ENCODE measurements around the gene KLHL1.

Gene KLHL1

DNA sequence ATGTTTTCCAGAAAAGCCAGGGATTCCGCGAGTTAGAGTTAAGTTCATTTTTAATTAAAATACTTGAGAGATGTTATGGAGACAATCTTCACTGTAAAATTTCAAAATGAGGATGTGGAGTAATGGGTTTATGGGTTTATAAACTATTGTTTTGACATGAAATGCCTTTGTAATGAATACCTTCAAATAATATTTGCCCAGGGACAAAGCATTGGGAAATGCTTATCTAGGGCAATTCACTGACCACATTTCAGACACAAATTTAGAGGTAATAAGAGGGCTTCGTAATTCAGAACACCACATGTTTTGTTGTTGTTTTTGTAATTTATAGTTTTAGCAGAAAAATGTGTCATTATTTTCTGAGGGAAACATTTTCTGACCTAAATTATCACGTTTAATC is 241.7 kb downstream of the KLHL1 start:
- no peak for DNase-seq (ENCODE audit: low read depth)

DNA sequence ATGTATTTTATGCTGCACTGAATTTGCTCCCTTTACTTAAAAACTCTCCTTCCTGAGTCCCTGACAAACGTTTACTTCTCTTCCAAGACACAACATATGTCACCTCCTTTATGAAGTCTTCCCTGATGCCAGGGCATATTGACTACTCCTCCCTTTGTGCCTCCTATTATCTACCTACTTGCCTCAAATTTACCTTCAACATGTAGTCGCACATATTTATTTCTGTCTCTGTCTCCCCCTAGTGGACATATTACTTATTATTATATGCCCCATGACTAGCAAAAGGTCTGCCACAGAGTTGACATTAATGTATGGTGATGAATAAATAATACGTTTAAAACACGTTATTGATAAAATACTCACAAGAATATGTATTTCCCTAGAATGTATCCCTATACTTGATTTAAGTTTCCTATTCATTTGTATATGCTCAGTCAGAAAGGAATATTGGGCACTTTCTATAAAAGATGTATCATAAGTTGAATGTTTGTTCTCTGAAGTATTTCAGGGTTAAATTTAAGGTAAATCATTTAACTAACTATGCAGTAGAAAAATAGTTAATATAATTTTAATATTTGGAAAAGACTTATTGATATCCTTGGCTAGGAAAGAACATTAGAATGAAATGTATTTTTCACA is 250.9 kb downstream of the KLHL1 start:
- peak; percentile 1 for DNase-seq (ENCODE audit: low read depth)

- no peak for DNase-seq (ENCODE audit: low read depth)
Measured at GRCh38 chr13:69856331-69856730, 251.9 kb downstream of the KLHL1 start.

DNA sequence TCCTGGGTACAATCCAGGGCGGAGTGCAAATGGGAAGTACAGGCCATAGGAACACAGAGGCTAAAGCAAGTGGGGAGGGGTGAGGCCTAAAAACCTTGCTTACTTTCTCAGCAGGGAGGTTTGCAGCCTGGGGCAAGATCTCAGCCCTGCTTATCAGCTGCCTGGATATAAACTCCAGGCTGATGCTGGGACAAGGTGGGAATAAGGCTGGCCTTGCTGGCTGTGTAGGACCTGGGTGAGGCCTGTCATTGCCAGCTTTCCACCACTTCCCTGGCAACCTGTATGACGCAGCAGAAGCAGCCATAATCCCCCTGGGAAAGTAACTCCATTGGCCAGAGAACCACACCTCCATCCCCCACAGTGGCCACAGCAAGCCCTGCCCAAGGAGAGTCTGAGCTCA is 279.7 kb downstream of the KLHL1 start:
- DNase-seq (ENCODE audit: low read depth) = no peak

- DNase-seq (ENCODE audit: low read depth) = no peak
Measured at GRCh38 chr13:69820180-69820579, 288.1 kb downstream of the KLHL1 start.

DNA sequence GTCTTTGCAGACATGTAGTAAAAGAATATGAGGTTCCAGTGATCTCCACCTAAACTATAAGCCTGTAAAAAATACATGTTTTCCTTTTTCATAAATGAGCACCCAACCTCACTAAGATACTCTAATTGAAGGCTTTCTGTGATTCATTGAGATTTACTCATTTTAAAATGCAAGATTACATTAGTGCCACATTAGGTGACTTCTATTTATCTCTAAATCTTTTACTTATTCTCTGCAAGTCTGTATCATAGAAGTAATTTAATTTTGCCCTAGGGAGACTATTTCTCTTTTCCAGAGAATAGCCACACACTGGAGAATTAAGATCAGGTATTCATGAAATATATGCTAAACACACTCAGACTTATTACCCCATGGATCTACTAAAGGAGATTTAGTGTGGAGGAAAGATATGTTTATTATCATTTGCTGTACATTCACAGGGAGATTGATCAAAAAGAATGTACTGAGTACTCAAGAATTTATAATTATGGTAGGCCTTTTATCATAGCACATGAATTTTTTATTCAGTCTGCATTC is 290.9 kb downstream of the KLHL1 start:
- DNase-seq (ENCODE audit: low read depth) = no peak

GRCh38 chr13:69809152-69809551 is 299.1 kb downstream of the KLHL1 start:
- no peak for DNase-seq (ENCODE audit: low read depth)

DNA sequence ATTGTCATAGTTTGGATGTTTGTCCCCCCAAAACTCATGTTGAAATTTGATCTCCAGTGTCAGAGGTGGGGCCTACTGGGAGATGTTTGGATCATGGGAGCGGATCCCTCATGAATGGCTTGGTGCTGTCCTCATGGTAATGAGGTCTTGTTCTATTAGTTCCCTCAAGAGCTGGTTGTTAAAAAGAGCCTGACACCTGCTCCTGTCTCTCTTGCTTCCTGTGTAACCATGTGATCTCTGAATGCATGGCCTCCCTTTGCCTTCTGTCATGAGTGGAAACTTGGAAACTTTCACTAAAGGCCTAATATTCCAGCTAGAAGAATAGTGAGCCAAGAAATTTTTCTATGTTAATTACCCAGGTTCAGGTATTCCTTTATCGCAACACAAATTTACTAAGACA is 312.0 kb downstream of the KLHL1 start:
- no peak for DNase-seq (ENCODE audit: low read depth)

DNA sequence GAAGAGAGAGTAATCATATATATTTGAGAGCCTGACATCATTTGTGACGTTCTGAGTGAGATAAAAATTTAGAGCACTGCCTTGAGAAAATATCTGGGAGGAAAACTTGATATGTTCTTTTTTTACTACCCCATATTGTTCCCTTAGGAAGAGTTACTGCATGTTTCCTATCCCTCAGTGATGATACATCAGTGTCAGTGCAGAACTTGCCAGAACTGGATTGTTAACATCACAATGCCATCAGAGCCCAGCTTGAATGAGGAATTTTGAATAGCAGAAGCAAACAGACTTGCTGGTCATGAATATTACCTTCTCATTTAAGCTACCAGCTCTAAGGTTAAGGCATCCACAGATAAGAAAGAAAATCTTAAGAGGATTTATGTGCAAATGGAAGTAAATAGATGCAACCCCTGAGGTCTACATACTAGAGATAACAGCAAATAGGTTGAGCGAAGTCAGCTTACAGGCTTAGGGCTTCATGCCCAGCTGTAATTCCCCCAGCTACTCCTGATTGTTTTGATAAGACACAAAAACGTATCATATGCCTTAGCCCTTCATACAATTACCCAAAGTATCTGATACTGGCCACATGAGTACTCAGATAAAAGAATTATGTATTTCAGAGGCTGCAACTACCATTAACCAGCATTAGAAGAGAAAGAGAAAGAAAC is 314.3 kb downstream of the KLHL1 start:
- no peak for DNase-seq (ENCODE audit: low read depth)

GRCh38 chr13:69776937-69777336 is 331.3 kb downstream of the KLHL1 start:
- no peak for DNase-seq (ENCODE audit: low read depth)

DNA sequence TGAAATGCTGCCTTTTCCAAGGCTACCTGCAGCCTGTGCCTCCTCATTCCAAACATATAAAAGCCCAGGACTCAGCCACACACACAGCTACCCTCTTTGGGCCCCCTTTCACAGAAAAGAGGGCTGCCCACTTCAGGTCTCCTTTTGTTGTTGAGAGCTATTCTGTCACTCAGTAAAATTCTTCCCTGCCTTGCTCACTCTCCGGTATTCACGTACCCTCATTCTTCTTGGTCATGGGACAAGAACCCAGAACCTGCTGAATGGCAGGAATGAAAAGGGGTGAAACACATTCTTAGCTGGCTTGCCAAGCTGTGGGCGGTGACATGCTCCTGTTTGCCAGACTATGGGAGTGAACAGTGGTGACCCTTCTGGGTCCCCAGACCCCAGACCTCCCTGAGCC is 338.6 kb downstream of the KLHL1 start:
- DNase-seq (ENCODE audit: low read depth) = no peak

GRCh38 chr13:69761581-69761980 is 346.7 kb downstream of the KLHL1 start:
- DNase-seq (ENCODE audit: low read depth) = no peak

- DNase-seq (ENCODE audit: low read depth) = no peak
Measured at GRCh38 chr13:69755101-69755500, 353.2 kb downstream of the KLHL1 start.

DNA sequence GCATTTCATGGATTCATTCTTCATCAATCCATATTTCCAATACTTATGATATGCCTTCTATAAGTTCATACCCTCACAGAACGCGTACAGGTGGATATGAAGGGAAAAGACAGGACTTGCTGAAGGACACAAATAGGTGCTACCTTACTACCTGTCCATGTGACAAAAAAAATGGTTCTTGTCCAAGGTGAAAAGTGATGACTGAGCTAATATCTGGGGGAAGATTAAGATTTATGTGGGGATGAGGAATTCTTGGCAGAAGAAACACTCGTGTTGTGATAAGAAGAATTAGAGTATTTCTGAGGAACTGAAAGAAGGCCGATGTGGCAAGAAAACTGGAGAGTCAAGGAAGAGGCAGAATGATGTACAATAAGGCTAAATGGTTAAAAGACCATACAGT is 357.0 kb downstream of the KLHL1 start:
- no peak for DNase-seq (ENCODE audit: low read depth)

DNA sequence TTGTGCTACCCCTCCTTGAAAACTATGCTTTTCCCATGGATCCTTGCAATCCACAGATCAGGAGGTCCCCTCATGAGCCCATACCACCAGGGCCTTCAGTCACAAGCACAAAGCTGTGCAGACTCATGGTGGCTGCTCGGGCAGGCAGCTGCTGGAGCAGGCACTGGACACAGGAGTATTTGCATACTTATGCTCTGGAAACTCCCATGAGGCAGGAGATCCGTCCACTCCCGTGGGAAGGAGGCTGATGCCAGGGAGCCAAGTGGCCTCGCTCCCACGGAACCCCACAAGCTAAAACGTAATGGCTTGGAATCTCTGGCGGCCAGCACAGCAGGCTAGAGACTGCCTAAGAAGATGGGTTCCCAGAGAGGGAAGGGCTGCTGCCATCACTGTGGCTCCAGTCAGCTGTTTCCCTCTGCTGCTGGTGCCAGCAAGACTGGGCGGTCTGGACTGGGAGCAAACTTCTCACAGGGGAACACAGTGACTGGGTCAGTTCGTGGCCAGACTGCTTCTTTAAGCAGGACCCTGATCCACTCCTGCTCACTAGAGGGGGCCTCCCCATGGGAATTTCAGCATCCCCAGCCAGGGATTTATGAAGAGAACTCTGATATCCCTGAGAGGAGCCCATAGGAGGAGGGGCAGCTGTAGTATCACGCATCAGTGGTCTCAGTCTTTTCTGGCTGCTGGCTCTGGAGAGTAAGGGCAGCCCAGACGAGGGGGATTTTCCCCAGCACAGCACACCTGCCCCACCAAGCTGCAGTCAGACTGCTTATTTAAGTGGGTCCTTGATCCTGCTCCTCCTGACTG is 370.9 kb downstream of the KLHL1 start:
- DNase-seq (ENCODE audit: low read depth) = no peak

- DNase-seq (ENCODE audit: low read depth) = no peak
Measured at GRCh38 chr13:69721631-69722030, 386.6 kb downstream of the KLHL1 start.

DNA sequence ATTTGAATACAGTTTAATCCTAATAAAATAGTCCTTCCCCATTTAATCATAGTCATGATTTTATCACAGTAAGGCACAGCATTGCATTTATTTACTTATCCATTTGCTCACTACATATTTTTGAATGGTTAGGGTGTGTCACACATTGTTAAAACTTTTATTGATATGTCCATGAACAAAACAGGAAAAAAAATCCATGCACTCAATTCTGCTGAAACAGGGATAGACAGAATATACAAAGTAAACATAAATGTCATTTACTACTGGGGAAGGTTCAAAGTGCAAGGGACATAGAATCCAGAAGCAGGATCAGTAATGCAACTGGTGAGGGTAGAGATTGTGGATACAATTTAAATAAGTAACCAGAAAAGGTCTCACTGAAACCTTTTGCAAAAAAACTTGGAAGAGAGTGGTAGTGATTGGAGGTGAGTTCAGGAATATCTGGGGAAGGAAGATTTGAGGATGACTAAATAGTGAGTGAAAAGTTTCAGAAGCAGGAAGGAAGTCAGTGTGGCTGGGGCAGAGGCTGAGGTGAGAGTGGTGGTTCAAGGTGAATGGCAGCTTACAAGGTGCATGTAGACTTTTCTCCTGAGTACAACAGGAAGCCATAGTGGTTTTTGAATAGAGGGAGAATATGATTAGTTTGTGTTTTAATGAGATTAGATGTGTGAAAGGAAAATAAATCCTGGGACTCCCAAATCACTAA is 387.8 kb downstream of the KLHL1 start:
- no peak for DNase-seq (ENCODE audit: low read depth)

GRCh38 chr13:69706807-69707206 is 401.4 kb downstream of the KLHL1 start:
- no peak for DNase-seq (ENCODE audit: low read depth)

DNA sequence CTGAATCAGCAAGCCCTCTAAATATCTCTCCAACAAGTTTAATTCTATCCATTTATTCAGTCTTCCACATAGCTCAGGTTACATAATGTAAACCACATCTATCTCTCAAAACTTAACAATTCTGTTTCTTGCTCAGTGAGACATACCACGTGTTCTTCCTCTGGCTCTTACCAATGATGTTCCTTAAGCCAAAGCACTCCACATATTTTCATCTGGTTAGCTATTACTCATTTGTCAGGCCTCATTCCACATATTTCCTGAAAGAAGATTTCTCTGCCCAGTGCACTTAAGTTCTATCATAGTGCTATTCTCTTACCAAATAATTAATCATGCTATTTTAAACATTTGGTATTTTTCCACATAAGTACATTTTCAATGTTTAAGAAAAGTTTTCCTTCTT is 403.9 kb downstream of the KLHL1 start:
- no peak for DNase-seq (ENCODE audit: low read depth)

DNA sequence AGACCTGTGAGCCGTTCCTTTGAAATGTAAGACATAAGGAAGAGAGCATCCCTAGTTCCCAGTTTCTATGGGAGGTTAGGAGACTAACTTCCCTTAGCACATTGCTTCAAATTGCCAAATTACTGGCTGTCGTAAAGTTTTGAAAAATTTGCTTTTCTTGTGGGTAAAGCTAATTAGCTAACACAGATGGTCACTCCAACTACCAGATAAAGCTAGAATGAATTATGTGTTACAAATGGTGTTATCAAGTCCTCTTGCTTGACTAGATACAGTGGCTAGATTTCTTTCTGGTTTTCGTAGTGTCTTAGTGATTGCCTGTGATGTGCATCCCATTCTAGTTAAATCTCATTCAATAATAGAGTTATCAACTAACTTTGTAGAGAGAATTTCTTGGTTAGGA is 417.3 kb downstream of the KLHL1 start:
- DNase-seq (ENCODE audit: low read depth) = no peak

- no peak for DNase-seq (ENCODE audit: low read depth)
Measured at GRCh38 chr13:69683921-69684686, 424.1 kb downstream of the KLHL1 start.

DNA sequence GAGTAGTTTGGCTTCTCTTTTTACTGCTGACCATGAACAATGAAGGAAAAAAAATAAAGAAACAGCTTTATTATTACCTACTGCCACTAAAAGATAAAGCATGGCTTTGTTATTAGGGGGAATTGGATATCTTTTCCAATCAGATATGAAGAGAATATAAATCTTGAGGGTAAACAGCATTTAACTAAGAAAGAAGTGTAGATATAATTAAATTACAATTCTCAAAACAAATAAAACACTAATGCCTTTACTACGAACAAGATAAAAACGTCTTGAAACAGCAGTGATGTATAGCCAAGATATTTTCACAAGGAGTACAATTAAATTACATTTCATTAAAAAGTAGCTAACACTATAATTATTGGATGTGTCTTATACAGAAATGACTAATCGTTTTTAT is 426.5 kb downstream of the KLHL1 start:
- DNase-seq (ENCODE audit: low read depth) = no peak
